ENCODE results near the gene FITM1. TPM values are rescaled to one million over a fixed set of nuclear protein-coding genes. Genes with fewer than 3 reads are reported as not detected.

The FITM1 gene
- polyA plus RNA-seq, 3 donors = 2.1 TPM; not detected in 2

DNA sequence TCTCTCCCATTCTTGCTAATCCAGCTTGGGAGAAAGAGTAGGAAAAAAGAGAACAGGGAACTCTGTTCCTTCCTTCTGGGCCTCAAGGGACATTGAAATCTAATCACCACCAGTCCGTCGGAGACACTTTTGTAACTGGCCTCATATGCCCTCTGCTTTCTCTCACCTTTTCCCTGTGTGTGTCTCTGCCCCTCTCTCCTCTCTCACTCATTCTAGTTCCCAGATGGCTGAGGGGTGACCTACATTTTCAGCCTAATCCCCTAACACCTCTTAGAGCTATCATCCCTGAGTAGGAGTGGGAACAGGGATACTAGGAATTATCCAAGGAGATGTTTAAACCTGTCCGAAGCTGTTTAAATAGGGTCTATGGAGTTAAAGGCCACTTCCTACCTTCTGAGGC, 45.2 kb upstream of the FITM1 start:
- whole genome bisulfite sequencing (ENCODE audit: insufficient coverage) = no CpG with 5 or more reads among the region's 3 CpGs
- Histone ChIP-seq H3K4me3 (replicated peaks in 1 of 3; ENCODE audit: low read depth in 2 of 3, low read length in 3 of 3) (no peak overlapping the region), H2AFZ (ENCODE audit: insufficient read depth, low read depth, low read length, poor library complexity, severe bottlenecking) (no peak overlapping the region), H3K79me2 (ENCODE audit: insufficient read depth, low read length) (no peaks in the 10 kb centered on the region), H3K9me3 (replicated peaks in 1 of 2; ENCODE audit: control insufficient read depth in 1 of 2, insufficient read depth in 1 of 2, low read length in 2 of 2) (no peaks in the 10 kb centered on the region), H3K9ac (ENCODE audit: insufficient read depth, low read length, poor library complexity, severe bottlenecking) (no peak overlapping the region), H3K4me1 (ENCODE audit: control insufficient read depth in 1 of 2, insufficient read depth in 2 of 2, low read length in 2 of 2) (peaks cover 12 to 16% of the 10 kb centered on the region in 2 donors), H3K4me2 (replicated peaks; ENCODE audit: extremely low read depth, low read length, poor library complexity, severe bottlenecking) (no peak overlapping the region), H3K36me3 (replicated peaks in 1 of 2; ENCODE audit: control insufficient read depth in 1 of 2, insufficient read depth in 2 of 2, low read length in 2 of 2) (no peaks in the 10 kb centered on the region), H3K27ac (ENCODE audit: low read depth in 1 of 2, low read length in 2 of 2) (no peak overlapping the region), H3K27me3 (ENCODE audit: control insufficient read depth in 2 of 2, insufficient read depth in 2 of 2, low read length in 2 of 2) (peaks cover 18 to 35% of the 10 kb centered on the region in 2 donors), H4K20me1 (ENCODE audit: insufficient read depth, low read length) (no peaks in the 10 kb centered on the region)
- no peak for DNase-seq
- no peak overlapping the region for H3K4me3 Mint-ChIP-seq
- TF ChIP-seq, protein P1, sequence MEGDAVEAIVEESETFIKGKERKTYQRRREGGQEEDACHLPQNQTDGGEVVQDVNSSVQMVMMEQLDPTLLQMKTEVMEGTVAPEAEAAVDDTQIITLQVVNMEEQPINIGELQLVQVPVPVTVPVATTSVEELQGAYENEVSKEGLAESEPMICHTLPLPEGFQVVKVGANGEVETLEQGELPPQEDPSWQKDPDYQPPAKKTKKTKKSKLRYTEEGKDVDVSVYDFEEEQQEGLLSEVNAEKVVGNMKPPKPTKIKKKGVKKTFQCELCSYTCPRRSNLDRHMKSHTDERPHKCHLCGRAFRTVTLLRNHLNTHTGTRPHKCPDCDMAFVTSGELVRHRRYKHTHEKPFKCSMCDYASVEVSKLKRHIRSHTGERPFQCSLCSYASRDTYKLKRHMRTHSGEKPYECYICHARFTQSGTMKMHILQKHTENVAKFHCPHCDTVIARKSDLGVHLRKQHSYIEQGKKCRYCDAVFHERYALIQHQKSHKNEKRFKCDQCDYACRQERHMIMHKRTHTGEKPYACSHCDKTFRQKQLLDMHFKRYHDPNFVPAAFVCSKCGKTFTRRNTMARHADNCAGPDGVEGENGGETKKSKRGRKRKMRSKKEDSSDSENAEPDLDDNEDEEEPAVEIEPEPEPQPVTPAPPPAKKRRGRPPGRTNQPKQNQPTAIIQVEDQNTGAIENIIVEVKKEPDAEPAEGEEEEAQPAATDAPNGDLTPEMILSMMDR (IDR thresholded peaks at IDR 0.05) = no peak
- H3K9me3 Mint-ChIP-seq = peaks cover 0 to 23% (median 1%) of the 10 kb centered on the region in 7 donors
- no peak overlapping the region for H3K27ac Mint-ChIP-seq
- intact Hi-C loops (cut with micrococcal nuclease) = no loop called here
- peaks cover 4 to 7% of the 10 kb centered on the region in 2 donors for H3K36me3 Mint-ChIP-seq
- H3K27me3 Mint-ChIP-seq (ENCODE audit: low read depth in 3 of 3) = peaks cover 32 to 35% (median 33%) of the 10 kb centered on the region in 3 donors
- peaks cover 11% of the 10 kb centered on the region for H3K4me1 Mint-ChIP-seq

GRCh38 chr14:24086193-24086955, 44.1 kb upstream of the FITM1 start:
- Mint-ChIP-seq H3K4me1 (peaks cover 12% of the 10 kb centered on the region), H3K4me3 (no peak overlapping the region), H3K27ac (no peak overlapping the region), H3K9me3 (peaks cover 0 to 15% (median 0%) of the 10 kb centered on the region in 7 donors), H3K27me3 (ENCODE audit: low read depth in 3 of 3) (peaks cover 22 to 24% (median 23%) of the 10 kb centered on the region in 3 donors), H3K36me3 (peaks cover 4 to 6% of the 10 kb centered on the region in 2 donors)
- H3K4me3 ChIP-seq (replicated peaks in 1 of 3; ENCODE audit: low read depth in 2 of 3, low read length in 3 of 3) = no peak overlapping the region
- TF ChIP-seq, protein P1 (IDR thresholded peaks at IDR 0.05) = no peak
- H3K4me1 ChIP-seq (ENCODE audit: control insufficient read depth in 1 of 2, insufficient read depth in 2 of 2, low read length in 2 of 2) = peaks cover 9 to 12% of the 10 kb centered on the region in 2 donors
- H2AFZ ChIP-seq (ENCODE audit: insufficient read depth, low read depth, low read length, poor library complexity, severe bottlenecking) = no peak overlapping the region
- no peaks in the 10 kb centered on the region for H4K20me1 ChIP-seq (ENCODE audit: insufficient read depth, low read length)
- no peaks in the 10 kb centered on the region for H3K36me3 ChIP-seq (replicated peaks in 1 of 2; ENCODE audit: control insufficient read depth in 1 of 2, insufficient read depth in 2 of 2, low read length in 2 of 2)
- no peaks in the 10 kb centered on the region for H3K9me3 ChIP-seq (replicated peaks in 1 of 2; ENCODE audit: control insufficient read depth in 1 of 2, insufficient read depth in 1 of 2, low read length in 2 of 2)
- DNase-seq = no peak
- no peak overlapping the region for H3K4me2 ChIP-seq (replicated peaks; ENCODE audit: extremely low read depth, low read length, poor library complexity, severe bottlenecking)
- H3K79me2 ChIP-seq (ENCODE audit: insufficient read depth, low read length) = no peaks in the 10 kb centered on the region
- H3K27ac ChIP-seq (ENCODE audit: low read depth in 1 of 2, low read length in 2 of 2) = no peak overlapping the region
- 86% methylated on average over 3 of the region's 3 CpGs for WGBS (ENCODE audit: insufficient coverage)
- intact Hi-C loops (cut with micrococcal nuclease) = no loop called here
- H3K9ac ChIP-seq (ENCODE audit: insufficient read depth, low read length, poor library complexity, severe bottlenecking) = no peak overlapping the region
- H3K27me3 ChIP-seq (ENCODE audit: control insufficient read depth in 2 of 2, insufficient read depth in 2 of 2, low read length in 2 of 2) = peaks cover 10 to 25% of the 10 kb centered on the region in 2 donors
